Activated naive CD4-positive, alpha-beta T cell treated with anti-CD3 and anti-CD28 coated beads, Interleukin-2, amount 50 U/mL, for 16 hours (primary cell): ENCODE results near the gene WHAMM.

Source experiments
- DNase-seq: peaks from one replicate; pipeline ENCODE4 v3.0.0-alpha.2; 2020

WHAMM gene

DNA sequence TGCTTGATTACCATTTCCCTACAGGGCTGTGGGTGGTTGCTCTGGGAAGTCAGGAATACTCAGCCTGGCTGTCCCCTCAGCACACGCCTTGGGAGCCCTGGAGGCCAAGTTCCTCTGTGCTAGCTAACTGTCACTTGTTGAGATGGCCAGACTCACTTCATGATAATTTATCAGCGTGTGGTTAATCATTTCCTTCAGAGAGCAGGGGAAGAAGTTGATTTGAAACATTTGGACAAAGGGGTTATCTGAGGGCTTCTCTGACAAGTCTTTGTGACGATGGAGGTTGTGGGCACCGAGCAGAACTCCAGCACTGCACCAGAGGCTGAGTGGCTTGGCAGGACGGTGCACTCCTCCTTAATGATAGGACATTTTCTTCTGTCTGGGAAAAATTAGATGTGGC is 61.9 kb downstream of the WHAMM start:
- no peak for DNase-seq

GRCh38 chr15:82871832-82872484 is 62.5 kb downstream of the WHAMM start:
- DNase-seq = no peak

- DNase-seq = no peak
These were observed 63.7 kb downstream of the WHAMM start for GRCh38 chr15:82873000-82873680.

GRCh38 chr15:82874267-82874666 is 64.8 kb downstream of the WHAMM start:
- no peak for DNase-seq

DNA sequence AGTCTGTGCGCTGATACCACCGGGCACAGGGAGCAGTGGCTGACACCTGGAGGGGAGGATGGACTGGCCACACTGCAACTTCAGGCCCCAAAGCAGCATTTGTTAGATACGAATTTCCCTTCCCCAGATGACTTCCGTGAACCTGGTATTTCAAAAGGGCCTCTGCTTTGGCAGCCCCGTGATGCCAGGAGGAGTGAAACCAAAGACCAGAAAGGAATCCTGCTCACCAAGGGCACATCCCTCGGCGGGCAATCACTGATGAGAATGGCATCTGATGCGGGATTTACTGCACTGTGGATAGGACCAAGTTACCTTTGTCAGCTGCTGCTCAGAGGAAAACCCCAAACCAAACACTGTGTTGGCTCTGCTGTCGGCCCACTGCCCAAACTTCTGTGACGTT is 65.5 kb downstream of the WHAMM start:
- DNase-seq = no peak

GRCh38 chr15:82875411-82876003 is 66.1 kb downstream of the WHAMM start:
- no peak for DNase-seq

DNA sequence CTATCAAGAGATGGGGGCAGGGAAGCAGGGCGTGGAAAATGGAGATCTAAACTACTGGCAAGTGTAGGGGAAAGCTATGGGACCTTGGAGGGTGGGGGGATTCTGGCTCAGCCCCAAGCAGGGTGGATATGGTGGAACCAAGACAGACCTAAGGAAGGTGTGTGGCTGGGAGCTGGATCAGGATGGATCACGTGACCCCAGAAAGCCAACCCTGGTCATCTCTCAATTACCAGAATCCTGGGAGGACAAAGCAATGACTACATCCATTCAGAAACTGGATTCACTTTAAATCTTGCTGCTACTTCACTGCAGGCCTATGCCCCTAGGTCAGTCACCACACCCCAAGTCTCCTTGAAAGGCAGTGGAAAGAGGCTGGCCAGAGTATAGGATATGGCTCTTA is 68.4 kb downstream of the WHAMM start:
- DNase-seq = no peak

GRCh38 chr15:82878325-82878724 is 68.9 kb downstream of the WHAMM start:
- no peak for DNase-seq

GRCh38 chr15:82880704-82881103 is 71.3 kb downstream of the WHAMM start:
- DNase-seq = no peak

DNA sequence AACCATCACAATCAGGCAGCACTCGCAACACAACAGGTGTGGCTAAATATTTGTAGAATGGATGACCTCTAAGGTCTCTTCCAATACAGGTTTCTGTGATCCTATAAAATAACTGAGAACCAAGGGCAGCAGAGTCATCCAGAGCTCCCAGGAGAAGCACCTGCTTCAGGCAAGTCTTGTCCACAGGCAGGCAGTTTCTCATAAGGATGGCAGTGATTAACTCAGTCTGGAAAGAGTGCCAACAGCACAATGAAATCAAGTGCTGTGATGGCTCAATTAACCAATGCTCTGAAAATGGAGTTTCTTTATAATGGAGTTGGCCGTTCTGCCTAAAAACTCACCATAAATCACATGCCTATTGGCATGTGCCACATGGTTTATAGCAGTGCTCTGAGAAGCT is 72.3 kb downstream of the WHAMM start:
- DNase-seq = no peak

- no peak for DNase-seq
These were observed 73.0 kb downstream of the WHAMM start for GRCh38 chr15:82882273-82882928.
